Measurements from ENCODE around the gene CBL.
A peak's percentile ranks its signal among the peaks of the same experiment; 100 is the strongest.
"Not testable (repeated sequence)": the region's sequence is repeated elsewhere in the genome, so short reads cannot be mapped to it uniquely, and the experiment has no call there.

Gene CBL

GRCh38 chr11:119218141-119218878, 12.2 kb downstream of the CBL start:
- no peak for DNase-seq

- no peak for DNase-seq
Observed at GRCh38 chr11:119222308-119222707, 16.2 kb downstream of the CBL start.

GRCh38 chr11:119222891-119223290, 16.8 kb downstream of the CBL start:
- no peak for DNase-seq

- no peak for DNase-seq
Observed at GRCh38 chr11:119223856-119224255, 17.7 kb downstream of the CBL start.

GRCh38 chr11:119228535-119229287, 22.6 kb downstream of the CBL start:
- not testable (repeated sequence) for DNase-seq

GRCh38 chr11:119229288-119229672, 23.1 kb downstream of the CBL start:
- no peak for DNase-seq

GRCh38 chr11:119229741-119230140, 23.6 kb downstream of the CBL start:
- no peak for DNase-seq

GRCh38 chr11:119236490-119236889, 30.4 kb downstream of the CBL start:
- no peak for DNase-seq

GRCh38 chr11:119236891-119237290, 30.8 kb downstream of the CBL start:
- DNase-seq: no peak

- DNase-seq: no peak
Observed at GRCh38 chr11:119237515-119237914, 31.4 kb downstream of the CBL start.

- no peak for DNase-seq
Observed at GRCh38 chr11:119248750-119249670, 42.9 kb downstream of the CBL start.

- DNase-seq: no peak
Observed at GRCh38 chr11:119249671-119250010, 43.5 kb downstream of the CBL start.

GRCh38 chr11:119251114-119251513, 45.0 kb downstream of the CBL start:
- DNase-seq: no peak

- DNase-seq: peak; percentile 63
Observed at GRCh38 chr11:119254239-119254638, 48.1 kb downstream of the CBL start.

- no peak for DNase-seq
Observed at GRCh38 chr11:119258180-119258579, 52.0 kb downstream of the CBL start.

GRCh38 chr11:119258983-119259382, 52.8 kb downstream of the CBL start:
- DNase-seq: no peak

GRCh38 chr11:119262668-119263351, 56.7 kb downstream of the CBL start:
- DNase-seq: no peak

- no peak for DNase-seq
Observed at GRCh38 chr11:119263352-119263940, 57.3 kb downstream of the CBL start.

GRCh38 chr11:119266063-119266462, 59.9 kb downstream of the CBL start:
- DNase-seq: no peak

GRCh38 chr11:119266517-119267255, 60.5 kb downstream of the CBL start:
- DNase-seq: no peak

- DNase-seq: no peak
Observed at GRCh38 chr11:119267645-119268044, 61.5 kb downstream of the CBL start.

GRCh38 chr11:119273721-119274120, 67.6 kb downstream of the CBL start:
- DNase-seq: no peak
